ENCODE measurements around the gene UHMK1. TPM values are rescaled to one million over a fixed set of nuclear protein-coding genes. Genes with fewer than 3 reads are reported as not detected.

The UHMK1 gene
- total RNA-seq, 3 donors from 2014 or later, result 44.9 to 68.9 (median 63.8) TPM

- Histone ChIP-seq H3K27ac (no peak overlapping the region), H3K9me3 (no peaks in the 10 kb centered on the region), H3K27me3 (no peaks in the 10 kb centered on the region), H3K36me3 (no peaks in the 10 kb centered on the region), H3K4me1 (no peaks in the 10 kb centered on the region), H3K4me3 (no peak overlapping the region)
- no peak for DNase-seq (ENCODE audit: low spot score in 2 of 2)
- intact Hi-C loops (cut with DNase I; ENCODE audit: low total_unique reads), result no loop called here
- no peak for TF ChIP-seq POLR2A (IDR thresholded peaks at IDR 0.05)
- no peak for TF ChIP-seq CTCF (IDR thresholded peaks at IDR 0.05)
- no peak for TF ChIP-seq POLR2AphosphoS5 (IDR thresholded peaks at IDR 0.05)
These were observed 30.8 kb upstream of the UHMK1 start for GRCh38 chr1:162466797-162467196.

DNA sequence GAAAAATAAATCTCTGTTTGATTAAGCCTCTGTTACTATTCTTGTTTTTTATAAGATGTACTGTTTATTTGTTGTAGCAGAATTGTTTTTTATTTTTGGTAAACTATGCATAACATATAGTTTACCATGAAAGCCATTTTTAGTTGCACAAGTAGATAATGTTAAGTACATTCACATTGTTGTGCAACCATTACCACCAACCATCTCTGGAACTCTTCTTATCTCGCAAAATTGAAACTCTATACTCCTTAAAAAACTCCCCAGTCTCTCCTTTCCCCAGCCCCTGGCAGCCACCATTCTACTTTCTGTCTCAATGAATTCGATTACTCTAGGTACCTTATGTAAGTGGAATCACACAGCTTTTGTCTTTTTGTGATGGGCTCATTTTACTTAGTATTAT lies 27.4 kb upstream of the UHMK1 start:
- intact Hi-C loops (cut with DNase I; ENCODE audit: low total_unique reads), result no loop called here
- no peaks in the 10 kb centered on the region for H3K9me3 ChIP-seq
- TF ChIP-seq POLR2A (IDR thresholded peaks at IDR 0.05) (no peak), CTCF (IDR thresholded peaks at IDR 0.05) (no peak), POLR2AphosphoS5 (IDR thresholded peaks at IDR 0.05) (no peak)
- H3K36me3 ChIP-seq, result no peaks in the 10 kb centered on the region
- H3K27me3 ChIP-seq, result no peaks in the 10 kb centered on the region
- H3K27ac ChIP-seq, result no peak overlapping the region
- DNase-seq (ENCODE audit: low spot score in 2 of 2), result no peak
- no peak overlapping the region for H3K4me3 ChIP-seq
- H3K4me1 ChIP-seq, result no peaks in the 10 kb centered on the region

DNA sequence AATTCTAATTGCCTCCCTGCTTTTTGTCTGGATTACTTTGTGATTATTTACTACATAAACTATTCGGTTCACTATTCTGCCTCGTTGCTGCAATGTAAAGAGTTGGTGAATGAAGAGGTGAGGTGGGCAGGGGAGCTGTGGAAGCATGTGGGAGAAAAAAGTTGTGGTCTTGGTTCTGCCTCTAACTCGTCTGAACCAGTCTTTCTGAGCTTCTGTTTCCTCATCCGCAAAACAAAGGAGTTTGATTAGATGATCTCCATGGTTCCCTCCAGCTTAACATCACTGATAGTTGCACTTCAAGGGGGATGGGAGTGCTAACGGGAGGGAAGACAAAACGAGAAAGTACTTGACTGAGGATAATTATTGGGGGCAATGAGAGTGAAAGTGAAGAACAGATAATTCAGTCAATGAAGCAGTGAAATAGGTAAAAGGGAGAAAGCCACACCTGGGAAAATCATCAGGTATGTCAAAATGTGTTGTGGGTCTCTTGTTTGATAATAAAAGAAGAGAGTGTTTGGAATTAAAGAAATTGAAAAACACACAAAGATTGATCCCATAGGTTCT lies 26.2 kb upstream of the UHMK1 start:
- H3K27me3 ChIP-seq, result no peaks in the 10 kb centered on the region
- H3K27ac ChIP-seq, result no peak overlapping the region
- no peaks in the 10 kb centered on the region for H3K36me3 ChIP-seq
- intact Hi-C loops (cut with DNase I; ENCODE audit: low total_unique reads), result no loop called here
- H3K9me3 ChIP-seq, result no peaks in the 10 kb centered on the region
- no peak for DNase-seq (ENCODE audit: low spot score in 2 of 2)
- H3K4me1 ChIP-seq, result no peaks in the 10 kb centered on the region
- H3K4me3 ChIP-seq, result no peak overlapping the region
- TF ChIP-seq POLR2AphosphoS5 (IDR thresholded peaks at IDR 0.05) (no peak), CTCF (IDR thresholded peaks at IDR 0.05) (no peak), POLR2A (IDR thresholded peaks at IDR 0.05) (no peak)

DNA sequence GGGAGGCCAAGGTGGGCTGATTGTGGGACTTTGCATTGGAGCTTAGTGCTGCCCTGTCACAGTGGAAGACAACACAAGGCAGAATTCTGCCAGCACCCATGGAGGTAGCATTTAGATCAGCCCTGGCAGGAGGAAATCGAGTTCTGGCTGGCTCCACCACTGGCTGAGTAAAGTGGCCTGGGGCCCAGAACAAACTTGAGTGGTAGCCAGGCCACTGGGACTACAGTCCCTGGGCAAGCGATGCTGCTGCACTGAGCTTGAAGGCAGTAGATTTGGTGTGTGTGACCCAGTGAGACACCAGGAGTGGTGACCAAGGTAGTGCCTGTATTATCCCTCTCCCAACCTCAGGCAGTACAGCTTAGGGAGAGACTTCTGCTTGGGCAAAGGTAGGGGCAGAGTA lies 22.5 kb upstream of the UHMK1 start:
- Histone ChIP-seq H3K36me3 (no peaks in the 10 kb centered on the region), H3K4me1 (no peaks in the 10 kb centered on the region), H3K4me3 (no peak overlapping the region), H3K9me3 (no peaks in the 10 kb centered on the region), H3K27me3 (no peaks in the 10 kb centered on the region), H3K27ac (no peak overlapping the region)
- DNase-seq (ENCODE audit: low spot score in 2 of 2), result peak in 1 of 2 donors; percentile 35
- TF ChIP-seq POLR2A (IDR thresholded peaks at IDR 0.05), result no peak
- TF ChIP-seq POLR2AphosphoS5 (IDR thresholded peaks at IDR 0.05), result no peak
- no peak for TF ChIP-seq CTCF (IDR thresholded peaks at IDR 0.05)
- intact Hi-C loops (cut with DNase I; ENCODE audit: low total_unique reads), result no loop called here

- intact Hi-C loops (cut with DNase I; ENCODE audit: low total_unique reads), result no loop called here
- H3K9me3 ChIP-seq, result no peaks in the 10 kb centered on the region
These were observed 22.0 kb upstream of the UHMK1 start for GRCh38 chr1:162475539-162476185.

More at GRCh38 chr1:162475539-162476185, 22.0 kb upstream of the UHMK1 start:
- no peak for DNase-seq (ENCODE audit: low spot score in 2 of 2)
- Histone ChIP-seq H3K27me3 (no peaks in the 10 kb centered on the region), H3K4me3 (no peak overlapping the region), H3K4me1 (no peaks in the 10 kb centered on the region), H3K36me3 (no peaks in the 10 kb centered on the region), H3K27ac (no peak overlapping the region)
- TF ChIP-seq POLR2A (IDR thresholded peaks at IDR 0.05) (no peak), POLR2AphosphoS5 (IDR thresholded peaks at IDR 0.05) (no peak), CTCF (IDR thresholded peaks at IDR 0.05) (no peak)
